Measurements from ENCODE around the gene LHX6.

LHX6 gene

DNA sequence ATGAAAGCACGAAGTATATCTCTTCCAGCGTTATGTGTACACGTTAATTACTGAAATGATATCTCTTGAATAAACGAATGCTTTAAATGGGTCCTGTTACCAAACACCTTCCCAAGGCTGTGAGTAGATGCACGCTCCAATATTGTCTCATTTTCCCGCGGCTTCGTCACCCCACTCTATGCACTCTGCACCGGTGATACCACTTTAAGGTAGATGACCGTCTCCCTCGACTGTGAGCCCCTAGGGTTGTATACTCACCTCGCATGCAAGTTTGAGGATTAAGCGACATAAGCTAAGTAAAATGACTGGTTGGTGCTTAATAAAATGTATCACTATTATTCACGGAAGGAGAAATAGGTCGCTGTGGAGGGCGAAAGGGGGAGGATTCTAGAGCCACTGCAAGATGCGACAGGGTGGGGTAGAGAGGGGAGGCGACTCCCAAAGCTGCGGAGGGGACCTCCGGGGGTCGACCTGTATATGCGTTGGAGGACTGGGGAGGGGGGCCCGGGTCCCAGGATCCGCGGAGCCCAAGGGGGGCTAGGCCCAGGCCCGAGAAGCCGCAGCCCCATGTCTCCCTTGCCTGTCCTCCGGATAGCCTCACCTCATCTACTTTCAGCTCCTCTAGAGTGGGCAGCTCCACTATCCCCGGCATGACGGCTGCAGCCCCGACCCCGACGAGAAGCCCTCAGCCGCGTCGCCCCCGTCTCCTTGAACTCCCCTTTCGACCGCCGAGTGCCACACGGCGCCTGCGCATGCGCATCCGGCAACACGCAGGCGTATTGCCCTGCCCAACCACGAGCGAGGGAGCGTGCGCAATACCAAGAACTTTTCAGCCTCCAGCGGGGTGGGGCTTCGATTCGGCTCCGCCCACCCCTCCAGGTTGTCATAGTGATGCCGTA lies 69.5 kb downstream of the LHX6 start, which contains the start of the genes MORN5 and NDUFA8:
Gene MORN5 (plus strand): TSS at position 883 of the 899 bp plus-strand sequence. CDS start 65 bp downstream, outside the sequence.
Gene NDUFA8 (minus strand): TSS at position 754 of the 899 bp plus-strand sequence. CDS start 102 bp downstream, at position 652.
- TF ChIP-seq POLR2AphosphoS5 (IDR thresholded peaks at IDR 0.05; ENCODE audit: low read depth, low read length) (peak; percentile 88), FOXP2 (optimal IDR thresholded peaks at IDR 0.05; ENCODE audit: borderline replicate concordance, extremely low read depth, extremely low read length, insufficient read depth) (peak; percentile 24), SIN3A (IDR thresholded peaks at IDR 0.05; ENCODE audit: borderline replicate concordance, insufficient read depth, low read length) (0 out of 2 replicates have a peak, but pooled peaks have one; percentile 8), TAF1 (IDR thresholded peaks at IDR 0.05; ENCODE audit: borderline replicate concordance, insufficient read depth, low read length) (no peak)

GRCh38 chr9:122158202-122158601 lies 70.6 kb downstream of the LHX6 start:
- TF ChIP-seq TAF1 (IDR thresholded peaks at IDR 0.05; ENCODE audit: borderline replicate concordance, insufficient read depth, low read length) (no peak), POLR2AphosphoS5 (IDR thresholded peaks at IDR 0.05; ENCODE audit: low read depth, low read length) (no peak), REST (IDR thresholded peaks at IDR 0.05; ENCODE audit: insufficient read depth in 1 of 2, low read depth in 2 of 2, low read length in 2 of 2) (no peak), SIN3A (IDR thresholded peaks at IDR 0.05; ENCODE audit: borderline replicate concordance, insufficient read depth, low read length) (no peak), FOXP2 (optimal IDR thresholded peaks at IDR 0.05; ENCODE audit: borderline replicate concordance, extremely low read depth, extremely low read length, insufficient read depth) (no peak)

- no peak for TF ChIP-seq SIN3A (IDR thresholded peaks at IDR 0.05; ENCODE audit: borderline replicate concordance, insufficient read depth, low read length)
Measured at GRCh38 chr9:122155796-122156195, 73.0 kb downstream of the LHX6 start.

Measured in PFSK-1 (cell line).